SK-N-MC (cell line): ENCODE results near the gene KRTAP4-4.

ENCODE experiments used
- EZH2 ChIP-seq: fragments of 200-600 bp; sonication (generic); IDR thresholded peaks from one replicate; pipeline ENCODE4 v1.6.1; 2017; ENCODE audit warnings: antibody characterized with exemption
- FOXP2 ChIP-seq: optimal IDR thresholded peaks from 2 replicates; pipeline ENCODE3; 2011; ENCODE audit warnings: mild to moderate bottlenecking, moderate library complexity; ENCODE audit not compliant: insufficient read depth; ENCODE audit errors: extremely low read length, control extremely low read depth

DNA sequence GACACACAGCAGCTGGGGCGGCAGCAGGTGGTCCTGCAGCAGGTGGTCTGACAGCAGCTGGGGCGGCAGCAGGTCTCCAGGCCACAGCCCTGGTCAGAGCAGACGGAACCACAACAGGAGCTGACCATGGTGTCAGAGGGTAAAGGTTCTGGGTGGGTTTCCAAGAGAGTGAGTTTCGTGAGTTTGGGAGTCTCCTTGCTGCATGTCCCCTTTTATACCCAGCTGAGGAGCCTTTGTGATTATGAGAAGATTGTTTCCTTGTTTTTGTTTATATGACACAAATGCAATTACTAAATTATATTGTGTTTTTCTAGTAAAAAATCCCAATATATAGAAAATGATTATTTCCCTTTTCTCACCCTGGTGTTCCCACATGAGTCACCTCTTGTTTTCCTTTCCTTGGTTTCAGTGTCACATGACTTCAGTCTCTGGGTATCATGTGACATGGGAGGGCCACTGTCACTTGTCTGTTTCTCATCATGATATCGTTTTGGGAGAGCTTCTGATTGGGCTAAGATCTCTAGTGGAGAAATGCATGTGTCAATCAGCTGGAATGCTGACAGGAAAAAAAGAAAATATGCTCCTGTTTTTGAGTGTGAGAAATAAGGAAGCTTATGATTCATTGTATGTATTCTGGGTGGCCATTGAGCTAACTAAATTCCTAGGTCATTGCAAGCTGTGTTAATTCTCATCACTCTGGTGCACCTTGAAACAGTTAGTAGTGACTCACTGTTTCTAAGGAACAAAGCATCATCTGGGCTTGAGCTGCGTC lies 20.0 kb downstream of the KRTAP4-4 start, which contains the start of gene KRTAP4-6:
- TF ChIP-seq EZH2 (no peak), FOXP2 (no peak)
